A673 (cell line): ENCODE results near the gene TMEM238L.

ENCODE experiments used
- CTCF ChIP-seq: fragments of 300-800, 200-600 bp; sonication (generic); conservative IDR thresholded peaks from 2 replicates; pipeline ENCODE4 v1.5.1; 2017; ENCODE audit warnings: low read depth, mild to moderate bottlenecking, antibody characterized with exemption, low read length, moderate library complexity, mixed read lengths
- EZH2 ChIP-seq: fragments of 200-600 bp; sonication (generic); IDR thresholded peaks from 2 replicates; pipeline ENCODE4 v1.6.1; 2017; ENCODE audit warnings: borderline replicate concordance, low read depth, mild to moderate bottlenecking, mixed read lengths, antibody characterized with exemption, low read length; ENCODE audit not compliant: poor library complexity, severe bottlenecking

GRCh38 chr17:10773391-10773790, 30.5 kb downstream of the TMEM238L start:
- TF ChIP-seq CTCF (no peak), EZH2 (no peak)
